Calu3 (cell line): ENCODE measurements around the gene TPT1. TPM values are rescaled to one million over a fixed set of nuclear protein-coding genes. Genes with fewer than 3 reads are reported as not detected.
"Not testable (repeated sequence)": the region's sequence is repeated elsewhere in the genome, so short reads cannot be mapped to it uniquely, and the experiment has no call there.

Experiments
- BruUV-seq: library from RNA; stranded (reverse); fragments of 400-500 nt; replicated peaks from 2 replicates; lab custom pipeline; 2021; lab: Mats Ljungman, UMichigan
- CTCF ChIA-PET: fragments of 300-600 bp; sonication (Branson Sonifier 250); formaldehyde crosslinking; loops from one replicate; lab custom pipeline; 2022; ENCODE audit warnings: antibody characterized with exemption; lab: Charles Lee
- DNase-seq: peaks from one replicate; pipeline ENCODE4 v3.0.0; 2022
- H3K27ac Mint-ChIP-seq: one replicate; pipeline ENCODE4 v1.8.0; 2022; ENCODE audit warnings: mixed read lengths; ENCODE audit not compliant: unreplicated experiment
- H3K27me3 Mint-ChIP-seq: one replicate; pipeline ENCODE4 v1.8.0; 2022; ENCODE audit warnings: mixed read lengths; ENCODE audit not compliant: unreplicated experiment
- H3K36me3 Mint-ChIP-seq: one replicate; pipeline ENCODE4 v1.8.0; 2022; ENCODE audit warnings: mild to moderate bottlenecking, moderate library complexity, mixed read lengths; ENCODE audit not compliant: insufficient read depth, unreplicated experiment
- H3K4me1 Mint-ChIP-seq: one replicate; pipeline ENCODE4 v1.8.0; 2022; ENCODE audit warnings: mild to moderate bottlenecking, low read depth, mixed read lengths; ENCODE audit not compliant: unreplicated experiment
- H3K4me3 Mint-ChIP-seq: one replicate; pipeline ENCODE4 v1.8.0; 2022; ENCODE audit warnings: mild to moderate bottlenecking, low read depth, moderate library complexity, mixed read lengths; ENCODE audit not compliant: unreplicated experiment
- H3K9me3 Mint-ChIP-seq: one replicate; pipeline ENCODE4 v1.8.0; 2022; ENCODE audit warnings: low read depth, mixed read lengths; ENCODE audit not compliant: unreplicated experiment
- CTCF ChIP-seq: fragments of 200-600 bp; IDR thresholded peaks from one replicate; pipeline ENCODE4 v1.8.0; 2022; ENCODE audit warnings: antibody characterized with exemption; ENCODE audit not compliant: unreplicated experiment
- intact Hi-C: fragments of 100-400 bp; cut with micrococcal nuclease; formaldehyde crosslinking; loops from one replicate; pipeline ENCODE4 v1.10.0; 2022; ENCODE audit not compliant: unreplicated experiment
- total RNA-seq: library from RNA; stranded (reverse); gene quantifications from 2 replicates; pipeline ENCODE4 v1.2.3, GENCODE V29; 2022

TPT1 gene
- total RNA-seq, 1 experiment from 2014 or later: 1,652 TPM

- Mint-ChIP-seq H3K4me3 (no peak overlapping the region), H3K27me3 (no peaks in the 10 kb centered on the region), H3K27ac (no peak overlapping the region), H3K36me3 (peaks cover 27% of the 10 kb centered on the region), H3K4me1 (peaks cover 8% of the 10 kb centered on the region), H3K9me3 (no peaks in the 10 kb centered on the region)
- no peak for TF ChIP-seq CTCF
- no peak for DNase-seq
- CTCF ChIA-PET: no interaction called here
- no TSS peak for BruUV-seq
- intact Hi-C loops: no loop called here
Measured at GRCh38 chr13:45352031-45352430, 11.0 kb upstream of the TPT1 start.

DNA sequence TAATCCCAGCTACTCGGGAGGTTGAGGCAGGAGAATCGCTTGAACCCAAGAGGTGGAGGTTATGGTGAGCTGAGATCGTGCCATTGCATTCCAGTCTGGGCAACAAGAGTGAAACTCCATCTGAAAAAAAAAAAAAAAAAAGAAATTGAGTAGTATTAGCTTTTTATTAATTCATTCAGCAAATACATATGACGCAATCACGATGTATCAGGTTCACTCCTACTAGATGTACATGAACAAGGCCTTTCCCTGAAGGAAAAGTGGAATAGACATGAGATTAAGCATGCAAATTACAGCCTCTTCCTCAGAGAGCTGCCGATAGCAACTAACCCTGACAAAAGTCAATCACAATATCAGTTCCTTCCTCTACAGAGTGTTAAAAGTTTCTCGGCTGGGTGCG, 9.2 kb upstream of the TPT1 start:
- Mint-ChIP-seq H3K27ac (no peak overlapping the region), H3K27me3 (no peaks in the 10 kb centered on the region), H3K4me3 (no peak overlapping the region), H3K9me3 (no peaks in the 10 kb centered on the region), H3K4me1 (peaks cover 8% of the 10 kb centered on the region), H3K36me3 (peaks cover 41% of the 10 kb centered on the region)
- CTCF ChIA-PET: no interaction called here
- no peak for DNase-seq
- no TSS peak for BruUV-seq
- TF ChIP-seq CTCF: no peak
- intact Hi-C loops: no loop called here

GRCh38 chr13:45349438-45349837, 8.5 kb upstream of the TPT1 start:
- H3K27me3 Mint-ChIP-seq: no peaks in the 10 kb centered on the region
- CTCF ChIA-PET: no interaction called here
- peaks cover 8% of the 10 kb centered on the region for H3K4me1 Mint-ChIP-seq
- H3K9me3 Mint-ChIP-seq: no peaks in the 10 kb centered on the region
- no TSS peak for BruUV-seq
- H3K27ac Mint-ChIP-seq: no peak overlapping the region
- H3K4me3 Mint-ChIP-seq: no peak overlapping the region
- TF ChIP-seq CTCF: no peak
- no peak for DNase-seq
- peaks cover 43% of the 10 kb centered on the region for H3K36me3 Mint-ChIP-seq
- intact Hi-C loops: no loop called here

DNA sequence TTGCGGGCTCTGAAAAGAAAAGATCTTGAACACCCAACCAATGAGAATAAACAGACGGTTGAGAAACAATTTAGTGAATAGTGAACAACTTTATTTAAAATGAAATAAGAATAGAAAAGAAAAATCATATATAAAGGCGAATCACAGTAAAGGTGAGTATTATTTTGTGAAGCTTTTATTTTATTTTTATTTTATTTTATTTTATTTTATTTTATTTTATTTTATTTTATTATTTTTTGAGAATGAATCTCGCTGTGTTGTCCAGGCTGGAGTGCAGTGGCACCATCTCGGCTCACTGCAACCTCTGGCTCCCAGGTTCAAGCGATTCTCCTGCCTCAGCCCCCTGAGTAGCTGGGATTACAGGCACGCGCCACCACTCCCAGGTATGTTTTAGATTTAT, 3.1 kb upstream of the TPT1 start:
- CTCF ChIA-PET, H3K4me1 Mint-ChIP-seq: not testable (repeated sequence)

DNA sequence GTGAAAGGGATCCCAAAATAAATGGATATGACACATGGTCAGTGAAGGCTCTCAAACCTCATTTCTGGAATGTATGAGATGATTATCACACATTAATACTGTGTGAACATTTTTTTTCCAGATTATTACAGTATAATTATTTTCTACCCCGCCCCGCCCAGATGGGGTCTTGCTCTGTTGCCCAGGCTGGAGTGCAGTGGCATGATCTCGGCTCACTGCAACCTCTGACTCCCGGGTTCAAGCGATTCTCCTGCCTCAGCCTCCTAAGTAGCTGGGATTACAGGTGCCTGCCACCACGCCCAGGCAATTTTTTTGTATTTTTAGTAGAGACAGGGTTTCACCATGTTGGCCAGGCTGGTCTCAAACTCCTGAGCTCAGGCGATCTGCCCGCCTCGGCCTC, 2.1 kb upstream of the TPT1 start:
- not testable (repeated sequence) for H3K4me1 Mint-ChIP-seq

More for the DNA sequence above, 3.1 kb upstream of the TPT1 start:
- peaks cover 61% of the 10 kb centered on the region for H3K36me3 Mint-ChIP-seq
- H3K4me3 Mint-ChIP-seq, H3K27me3 Mint-ChIP-seq, BruUV-seq, DNase-seq, intact Hi-C loops, H3K27ac Mint-ChIP-seq, H3K9me3 Mint-ChIP-seq: not testable (repeated sequence)

GRCh38 chr13:45342668-45343067, 1.7 kb upstream of the TPT1 start:
- H3K9me3 Mint-ChIP-seq: not testable (repeated sequence)

More for the DNA sequence above, 2.1 kb upstream of the TPT1 start:
- H3K4me3 Mint-ChIP-seq, intact Hi-C loops, H3K27ac Mint-ChIP-seq, H3K27me3 Mint-ChIP-seq, BruUV-seq, H3K9me3 Mint-ChIP-seq, DNase-seq, CTCF ChIA-PET: not testable (repeated sequence)
- peaks cover 69% of the 10 kb centered on the region for H3K36me3 Mint-ChIP-seq

More at GRCh38 chr13:45342668-45343067, 1.7 kb upstream of the TPT1 start:
- DNase-seq, BruUV-seq, intact Hi-C loops, H3K27me3 Mint-ChIP-seq, H3K4me1 Mint-ChIP-seq: not testable (repeated sequence)
- Mint-ChIP-seq H3K27ac (peak overlapping the region; percentile 87), H3K4me3 (peak overlapping the region; percentile 95), H3K36me3 (peaks cover 74% of the 10 kb centered on the region)
- CTCF ChIA-PET: interaction anchor here (0.6 to 2.9 kb wide), 2 partner anchors 11 to 45 kb away, joined by 3 to 13 read pairs; no protein-coding TSS in a partner anchor
